NCI-H146 (cell line): ENCODE results near the gene ARID3A.

Experiments
- DNase-seq: peaks from one replicate; lab custom pipeline; 2025; lab: John Stamatoyannopoulos, UW

ARID3A gene

DNA sequence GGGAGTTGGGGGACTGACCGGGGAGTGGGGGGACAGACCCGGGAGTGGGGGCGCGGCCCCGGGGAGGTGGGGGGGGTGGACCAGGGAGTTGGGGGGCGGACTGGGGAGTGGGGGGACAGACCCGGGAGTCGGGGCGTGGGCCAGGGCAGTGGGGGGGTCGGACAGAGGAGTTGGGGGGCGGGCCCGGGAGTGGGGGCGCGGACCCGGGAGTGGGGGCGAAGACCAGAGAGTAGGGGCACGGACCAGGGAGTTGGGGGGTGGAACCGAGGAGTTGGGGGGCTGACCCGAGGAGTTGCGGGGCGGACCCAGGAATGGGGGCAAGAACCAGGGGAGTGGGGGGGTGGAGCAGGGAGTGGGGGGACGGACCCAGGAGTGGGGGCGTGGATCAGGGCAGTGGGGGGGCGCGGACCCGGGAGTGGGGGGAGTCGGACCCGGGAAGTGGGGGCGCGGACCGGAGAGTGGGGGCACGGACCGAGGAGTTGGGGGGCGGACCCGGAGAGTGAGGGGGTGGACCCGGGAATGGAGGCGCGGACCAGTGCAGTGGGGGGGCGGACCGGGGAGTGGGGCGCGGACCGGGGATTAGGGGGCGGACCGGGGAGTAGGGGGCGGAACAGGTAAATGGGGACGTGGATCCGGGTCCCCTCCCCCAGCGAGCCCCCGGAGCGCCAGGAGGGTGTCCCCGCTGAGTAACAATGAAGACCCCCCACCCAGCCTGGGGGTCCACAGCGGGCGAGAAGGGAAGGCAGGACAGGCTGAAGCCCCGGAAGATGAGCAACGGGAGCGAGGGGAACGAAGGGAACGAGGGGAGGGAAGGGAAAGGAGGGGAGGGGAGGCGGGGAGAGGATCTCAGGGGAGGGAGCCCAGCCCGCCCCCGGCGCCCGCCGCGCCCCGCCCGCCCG, 13.4 kb upstream of the ARID3A start:
- no peak for DNase-seq

DNA sequence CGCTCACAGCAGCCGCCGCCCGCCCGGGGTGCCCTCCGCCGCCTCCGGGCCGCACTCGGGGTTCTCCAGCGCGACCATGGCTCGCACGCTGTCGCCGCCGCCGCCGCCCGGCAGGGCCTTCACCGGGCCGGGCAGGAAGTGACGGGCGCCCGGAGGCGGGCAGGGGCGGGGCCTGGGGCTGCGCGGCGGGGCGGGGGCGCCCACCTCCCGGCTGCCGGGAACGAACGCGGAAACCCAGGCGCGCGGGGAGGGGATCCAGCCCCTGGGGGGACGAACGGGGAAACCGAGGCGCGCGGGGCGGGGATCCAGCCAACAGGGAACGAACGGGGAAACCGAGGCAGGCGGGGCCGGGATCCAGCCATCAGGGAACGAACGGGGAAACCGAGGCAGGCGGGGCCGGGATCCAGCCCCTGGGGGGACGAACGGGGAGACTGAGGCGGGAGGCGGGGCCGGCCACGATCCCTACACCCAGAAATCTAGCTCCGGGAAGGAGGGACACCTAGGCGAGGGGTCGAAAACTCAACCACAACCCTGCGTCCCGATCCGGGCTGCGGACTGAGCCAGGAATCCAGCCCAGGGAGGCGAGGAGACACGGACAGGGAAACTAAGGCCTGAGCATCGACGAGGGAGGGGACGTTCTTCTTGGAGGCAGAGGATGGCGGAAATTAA, 12.6 kb upstream of the ARID3A start, which contains the start of gene R3HDM4:
Gene R3HDM4 (minus strand): TSS at position 140 of the 669 bp plus-strand sequence. CDS start 62 bp downstream, at position 78.
- DNase-seq = peak; percentile 47

DNA sequence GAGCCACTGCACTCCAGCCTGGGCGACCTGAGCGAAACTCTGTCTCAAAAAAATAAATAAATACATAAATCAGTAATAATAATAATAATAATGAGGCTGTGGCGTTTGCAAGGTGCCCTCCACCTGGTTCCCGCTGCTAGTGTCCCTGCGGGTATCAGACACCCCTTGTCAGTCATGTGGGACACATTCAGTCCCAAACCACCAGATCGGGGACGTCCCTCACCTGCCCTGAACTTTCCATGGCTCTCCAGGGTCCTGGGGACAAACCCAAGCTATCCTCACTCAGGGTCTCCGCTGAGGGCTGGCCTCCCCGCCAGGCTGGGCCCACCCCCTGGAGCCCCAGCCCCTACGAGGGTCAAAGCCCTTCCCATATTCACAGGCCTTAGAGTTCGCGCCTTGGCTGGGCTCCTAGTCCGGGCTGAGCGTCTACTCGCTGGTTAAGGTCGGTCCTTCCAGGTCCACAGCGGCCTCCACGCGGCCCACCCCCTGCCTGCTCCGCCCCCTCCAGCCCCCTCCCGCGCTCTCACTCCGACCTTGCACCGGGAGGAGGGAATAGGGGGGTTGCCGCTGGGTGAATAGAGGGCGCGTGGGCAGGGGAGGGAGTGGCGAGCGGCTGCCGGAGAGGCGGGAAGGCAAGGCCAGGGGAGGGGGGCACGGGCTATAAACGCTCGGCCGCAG, 9.1 kb upstream of the ARID3A start:
- peak; percentile 52 for DNase-seq

DNA sequence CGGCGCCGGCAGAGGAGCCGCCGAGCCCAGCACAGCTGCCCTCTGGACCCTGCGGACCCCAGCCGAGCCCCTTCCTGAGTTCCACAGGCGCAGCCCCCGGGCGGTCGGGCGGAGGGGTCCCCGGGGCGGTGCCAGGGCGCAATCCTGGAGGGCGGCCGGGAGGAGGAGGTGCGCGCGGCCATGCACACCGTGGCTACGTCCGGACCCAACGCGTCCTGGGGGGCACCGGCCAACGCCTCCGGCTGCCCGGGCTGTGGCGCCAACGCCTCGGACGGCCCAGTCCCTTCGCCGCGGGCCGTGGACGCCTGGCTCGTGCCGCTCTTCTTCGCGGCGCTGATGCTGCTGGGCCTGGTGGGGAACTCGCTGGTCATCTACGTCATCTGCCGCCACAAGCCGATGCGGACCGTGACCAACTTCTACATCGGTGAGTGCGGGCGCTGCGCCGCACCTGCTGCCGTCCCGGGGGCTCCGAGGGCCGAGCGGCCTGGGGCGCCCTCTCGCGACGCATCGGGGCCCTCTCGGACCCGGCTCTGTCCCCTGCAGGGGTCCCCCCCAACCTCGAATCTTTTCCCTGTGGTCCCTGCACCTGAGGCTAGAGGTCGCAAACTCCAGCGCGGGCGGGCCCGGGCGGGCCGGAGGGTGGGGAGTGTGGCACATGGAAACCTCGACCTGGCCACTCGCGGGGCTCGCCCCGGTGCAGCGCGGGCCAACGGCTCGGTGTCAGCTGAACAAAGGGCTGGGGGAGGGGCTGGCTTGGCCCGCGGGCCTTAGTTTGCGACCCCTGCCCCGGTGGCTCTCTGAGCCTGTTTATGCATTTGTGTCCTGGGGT, 8.3 kb upstream of the ARID3A start, which contains the start of gene KISS1R:
Gene KISS1R (plus strand): TSS at position 11 of the 829 bp plus-strand sequence. CDS start 170 bp downstream, at position 181.
- peak; percentile 59 for DNase-seq

DNA sequence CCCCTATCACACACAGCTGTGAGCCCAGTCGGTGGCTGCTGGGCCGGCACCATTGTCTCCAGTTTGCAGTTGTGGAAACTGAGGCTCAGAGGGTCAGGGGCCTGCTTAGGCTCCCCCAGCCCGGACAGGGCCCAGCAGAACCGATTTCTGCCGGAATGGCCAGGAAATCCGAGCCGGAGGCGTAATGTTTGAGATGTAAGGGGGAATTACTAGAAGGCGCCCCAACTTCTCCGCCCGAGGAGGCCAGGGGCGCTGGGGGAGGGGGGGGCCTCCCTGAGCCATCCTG, 7.7 kb upstream of the ARID3A start:
- DNase-seq = no peak

DNA sequence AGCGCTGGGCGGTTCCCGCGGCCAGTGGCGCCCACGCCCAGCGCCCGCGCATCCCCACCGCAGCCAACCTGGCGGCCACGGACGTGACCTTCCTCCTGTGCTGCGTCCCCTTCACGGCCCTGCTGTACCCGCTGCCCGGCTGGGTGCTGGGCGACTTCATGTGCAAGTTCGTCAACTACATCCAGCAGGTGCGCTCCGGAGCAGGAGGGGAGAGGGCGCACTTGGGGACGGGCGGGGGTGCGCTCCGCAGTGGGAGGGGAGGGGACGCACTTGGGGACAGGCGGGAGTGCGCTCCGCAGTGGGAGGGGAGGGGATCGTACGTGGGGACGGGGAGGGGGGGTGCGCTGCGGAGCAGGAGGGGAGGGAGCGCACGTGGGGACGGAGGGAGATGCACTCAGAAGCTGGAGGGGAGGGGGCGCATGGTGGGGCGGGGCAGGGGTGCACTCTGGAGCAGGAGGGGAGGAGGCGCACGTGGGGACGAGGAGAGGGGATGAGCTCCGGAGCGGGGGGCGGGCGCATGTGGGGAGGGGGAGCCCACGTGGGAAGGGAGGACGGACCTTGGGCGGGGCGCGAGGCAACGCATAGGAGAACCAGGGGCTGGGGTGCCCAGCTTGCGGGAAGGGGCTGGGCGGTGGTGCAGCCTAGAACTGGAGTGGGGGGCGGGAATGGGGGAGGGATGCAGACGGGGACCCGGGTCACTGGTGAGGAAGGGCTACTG, 7.2 kb upstream of the ARID3A start:
- DNase-seq = peak; percentile 76

DNA sequence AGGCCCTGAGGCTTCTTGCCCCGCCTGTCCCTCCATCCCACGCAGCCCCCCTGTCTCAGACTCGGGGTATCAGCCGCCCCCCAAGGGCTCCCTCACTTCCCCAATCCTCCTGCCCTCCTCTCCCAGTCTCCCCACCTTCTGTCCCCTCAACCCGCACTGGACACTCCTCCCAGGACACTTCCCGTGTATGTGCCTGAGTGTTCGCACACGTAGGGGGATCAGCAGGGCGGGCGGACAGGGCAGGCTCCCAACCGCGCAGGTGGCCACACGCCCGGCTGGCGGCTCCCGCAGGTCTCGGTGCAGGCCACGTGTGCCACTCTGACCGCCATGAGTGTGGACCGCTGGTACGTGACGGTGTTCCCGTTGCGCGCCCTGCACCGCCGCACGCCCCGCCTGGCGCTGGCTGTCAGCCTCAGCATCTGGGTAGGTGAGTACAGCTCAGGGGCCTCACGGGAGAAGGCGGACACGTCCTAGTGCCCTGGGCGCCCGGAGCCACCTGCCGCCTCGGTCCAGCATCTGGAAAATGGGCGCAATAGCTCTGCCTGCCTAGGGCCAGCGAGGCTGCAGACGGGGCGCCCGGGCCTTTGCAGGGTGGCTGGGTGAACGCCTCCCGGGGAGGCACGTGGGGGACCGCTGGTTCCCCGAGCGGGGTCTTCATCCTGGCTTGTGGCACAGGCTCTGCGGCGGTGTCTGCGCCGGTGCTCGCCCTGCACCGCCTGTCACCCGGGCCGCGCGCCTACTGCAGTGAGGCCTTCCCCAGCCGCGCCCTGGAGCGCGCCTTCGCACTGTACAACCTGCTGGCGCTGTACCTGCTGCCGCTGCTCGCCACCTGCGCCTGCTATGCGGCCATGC, 6.4 kb upstream of the ARID3A start:
- DNase-seq = peak; percentile 86

DNA sequence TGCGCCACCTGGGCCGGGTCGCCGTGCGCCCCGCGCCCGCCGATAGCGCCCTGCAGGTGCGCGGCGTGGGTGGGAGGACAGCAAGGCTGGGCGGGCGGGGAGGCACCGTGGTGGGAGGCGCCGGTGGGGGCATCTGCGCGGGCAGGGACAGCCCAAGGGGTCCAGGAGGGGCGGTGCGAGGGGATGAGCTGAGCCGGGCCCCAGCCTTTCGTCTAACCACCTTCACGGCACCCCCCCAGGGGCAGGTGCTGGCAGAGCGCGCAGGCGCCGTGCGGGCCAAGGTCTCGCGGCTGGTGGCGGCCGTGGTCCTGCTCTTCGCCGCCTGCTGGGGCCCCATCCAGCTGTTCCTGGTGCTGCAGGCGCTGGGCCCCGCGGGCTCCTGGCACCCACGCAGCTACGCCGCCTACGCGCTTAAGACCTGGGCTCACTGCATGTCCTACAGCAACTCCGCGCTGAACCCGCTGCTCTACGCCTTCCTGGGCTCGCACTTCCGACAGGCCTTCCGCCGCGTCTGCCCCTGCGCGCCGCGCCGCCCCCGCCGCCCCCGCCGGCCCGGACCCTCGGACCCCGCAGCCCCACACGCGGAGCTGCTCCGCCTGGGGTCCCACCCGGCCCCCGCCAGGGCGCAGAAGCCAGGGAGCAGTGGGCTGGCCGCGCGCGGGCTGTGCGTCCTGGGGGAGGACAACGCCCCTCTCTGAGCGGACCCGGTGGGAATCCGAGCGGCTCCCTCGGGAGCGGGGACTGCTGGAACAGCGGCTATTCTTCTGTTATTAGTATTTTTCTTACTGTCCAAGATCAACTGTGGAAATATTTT, 5.6 kb upstream of the ARID3A start:
- DNase-seq = peak; percentile 86

DNA sequence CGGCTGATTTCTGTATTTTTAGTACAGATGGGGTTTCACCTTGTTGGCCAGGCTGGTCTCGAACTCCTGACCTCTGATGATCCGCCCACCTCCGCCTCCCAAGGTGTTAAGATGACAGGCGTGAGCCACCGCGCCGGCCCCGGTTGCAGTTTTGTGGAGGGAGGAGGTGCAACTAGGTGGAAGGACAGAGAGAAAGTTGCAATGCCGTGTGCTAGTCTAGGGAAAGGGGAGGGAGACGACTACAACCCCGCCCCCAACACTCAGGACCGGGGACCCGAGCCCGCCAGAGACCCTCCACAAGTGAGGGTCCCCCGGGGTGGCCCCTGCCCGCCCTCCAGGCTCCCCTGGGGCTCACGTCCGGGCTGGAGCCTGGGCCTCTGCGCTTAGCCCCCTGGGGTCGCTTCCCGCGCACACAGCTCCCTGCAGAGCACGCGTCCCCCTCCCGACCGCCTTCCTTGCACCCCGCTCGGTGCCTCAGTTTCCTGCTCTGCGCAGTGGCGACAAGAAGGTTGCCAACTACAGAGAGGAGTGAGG, 1.2 kb upstream of the ARID3A start:
- no peak for DNase-seq

DNA sequence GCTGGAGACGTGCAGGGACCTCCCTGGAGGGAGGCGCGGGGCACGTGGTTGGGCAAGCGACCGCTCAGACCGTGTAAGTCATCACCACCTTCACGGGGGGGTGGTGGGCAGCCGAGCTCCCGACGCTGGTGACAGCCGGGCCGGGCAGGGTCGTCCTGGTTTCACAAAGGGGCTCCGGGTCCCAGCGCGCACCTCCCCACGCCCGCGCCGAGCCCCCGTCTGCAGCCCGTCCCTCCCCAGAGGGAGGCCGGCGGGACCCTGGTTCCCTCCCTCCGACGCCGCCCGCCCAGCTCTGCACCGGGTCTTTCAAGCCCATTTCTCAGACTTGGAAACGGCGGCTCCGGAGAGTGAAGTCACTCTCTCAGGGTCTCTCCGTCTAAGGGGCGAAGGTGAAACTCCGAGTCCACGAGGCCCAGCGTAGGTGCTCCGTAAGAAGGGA, 729 bp upstream of the ARID3A start:
- peak; percentile 68 for DNase-seq

DNA sequence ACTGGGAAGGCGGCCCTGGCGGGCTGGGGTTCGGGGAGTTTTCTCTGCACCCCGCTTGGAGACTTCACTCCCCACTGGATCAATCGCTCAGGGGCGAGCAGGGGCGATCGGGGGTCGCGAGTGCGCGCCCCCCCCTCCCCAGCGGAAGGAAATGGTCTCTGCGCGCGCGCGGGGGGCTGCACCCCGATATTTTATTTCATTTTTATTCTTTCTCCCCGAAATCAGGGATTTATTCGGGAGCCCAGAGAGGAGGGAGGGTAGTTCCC, 421 bp downstream of the ARID3A start:
- no peak for DNase-seq

DNA sequence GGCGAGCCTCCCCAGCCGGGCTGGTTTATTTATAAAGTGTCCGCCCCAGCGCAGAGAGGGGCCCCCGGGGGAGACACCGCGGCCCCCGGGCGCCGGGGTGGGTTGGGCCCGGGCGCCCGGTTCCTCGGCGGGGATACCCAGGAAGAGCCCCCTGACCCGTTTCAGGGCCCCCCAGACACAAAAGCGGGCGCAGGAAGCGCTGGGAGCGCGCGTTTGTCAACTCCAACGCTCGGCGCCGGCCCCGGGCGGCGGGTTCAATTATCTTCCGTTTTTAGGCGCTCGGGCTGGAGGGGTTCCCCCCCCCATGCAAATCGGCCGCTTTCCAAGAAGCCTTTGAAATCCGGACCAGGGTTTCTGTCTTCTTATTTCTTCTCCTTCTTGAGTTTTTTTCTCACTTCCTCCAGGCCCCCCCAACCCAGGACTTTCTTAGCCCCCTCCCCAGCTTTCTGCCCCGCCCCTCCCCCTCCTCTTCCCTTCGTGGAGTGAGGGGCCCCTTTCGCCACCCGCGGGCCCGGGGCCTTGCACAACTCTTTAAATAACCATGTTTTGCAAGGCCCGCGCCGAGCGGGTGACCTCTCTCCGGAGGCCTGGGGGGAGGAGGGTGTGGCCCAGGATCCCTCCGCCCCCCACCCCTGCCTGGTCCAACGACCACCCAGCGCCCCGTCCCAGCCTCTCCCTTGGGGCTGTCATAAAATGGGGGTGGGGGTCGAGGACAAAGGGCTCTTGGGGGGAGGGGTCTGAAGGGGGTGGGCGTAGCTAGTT, 935 bp downstream of the ARID3A start:
- no peak for DNase-seq

DNA sequence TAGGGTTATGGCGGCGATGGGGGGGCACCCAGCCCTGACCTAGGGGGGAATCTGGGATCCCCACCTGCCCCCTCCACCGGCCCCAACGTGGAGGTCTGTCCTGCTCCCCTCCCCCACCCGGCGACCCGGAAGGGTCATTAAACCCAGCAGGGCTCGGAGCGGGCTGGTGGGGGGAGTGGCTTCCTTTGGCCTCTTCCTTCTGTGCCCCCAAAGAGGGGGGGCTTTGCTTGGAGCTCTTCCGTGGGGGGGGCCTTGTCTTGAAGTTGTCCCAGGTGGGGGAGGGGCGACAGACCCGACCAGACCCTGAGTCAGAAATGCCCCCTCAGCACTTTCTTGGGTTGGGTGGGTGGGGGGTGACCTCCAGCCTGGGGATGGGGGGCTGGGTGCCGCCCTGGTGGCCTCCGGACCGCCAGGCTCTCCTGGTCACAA, 1.5 kb downstream of the ARID3A start:
- no peak for DNase-seq

DNA sequence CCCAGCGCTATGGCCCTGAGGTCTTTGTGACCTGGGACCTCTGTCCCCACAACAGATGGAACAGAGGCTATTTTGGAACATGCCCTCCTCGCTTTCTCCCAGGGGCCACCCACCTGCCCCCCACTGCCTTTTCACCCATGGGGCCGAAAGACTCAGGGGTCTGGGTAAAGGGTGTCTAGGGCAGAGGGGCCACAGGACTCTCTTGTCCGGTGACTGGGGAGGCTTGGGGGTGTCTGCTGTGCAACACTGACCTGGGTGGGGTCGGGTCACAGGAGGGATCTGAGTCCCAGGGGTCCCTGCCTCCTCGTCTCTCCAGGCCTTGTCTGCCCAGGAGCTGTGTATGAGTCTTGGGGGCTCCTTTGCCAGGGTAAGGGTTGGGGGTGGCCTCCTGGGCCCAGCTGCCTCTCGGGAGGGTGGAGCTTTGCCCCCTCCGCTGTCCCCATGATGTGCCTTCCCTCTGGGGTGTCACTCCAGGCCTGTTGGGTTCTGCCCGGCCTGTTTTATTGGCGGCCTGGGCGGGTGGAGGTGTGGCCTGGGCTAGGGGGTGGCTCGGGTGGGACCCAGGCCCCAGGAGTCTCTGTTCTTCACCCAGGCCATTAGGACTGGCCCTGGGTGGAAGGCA, 2.1 kb downstream of the ARID3A start:
- DNase-seq = no peak

DNA sequence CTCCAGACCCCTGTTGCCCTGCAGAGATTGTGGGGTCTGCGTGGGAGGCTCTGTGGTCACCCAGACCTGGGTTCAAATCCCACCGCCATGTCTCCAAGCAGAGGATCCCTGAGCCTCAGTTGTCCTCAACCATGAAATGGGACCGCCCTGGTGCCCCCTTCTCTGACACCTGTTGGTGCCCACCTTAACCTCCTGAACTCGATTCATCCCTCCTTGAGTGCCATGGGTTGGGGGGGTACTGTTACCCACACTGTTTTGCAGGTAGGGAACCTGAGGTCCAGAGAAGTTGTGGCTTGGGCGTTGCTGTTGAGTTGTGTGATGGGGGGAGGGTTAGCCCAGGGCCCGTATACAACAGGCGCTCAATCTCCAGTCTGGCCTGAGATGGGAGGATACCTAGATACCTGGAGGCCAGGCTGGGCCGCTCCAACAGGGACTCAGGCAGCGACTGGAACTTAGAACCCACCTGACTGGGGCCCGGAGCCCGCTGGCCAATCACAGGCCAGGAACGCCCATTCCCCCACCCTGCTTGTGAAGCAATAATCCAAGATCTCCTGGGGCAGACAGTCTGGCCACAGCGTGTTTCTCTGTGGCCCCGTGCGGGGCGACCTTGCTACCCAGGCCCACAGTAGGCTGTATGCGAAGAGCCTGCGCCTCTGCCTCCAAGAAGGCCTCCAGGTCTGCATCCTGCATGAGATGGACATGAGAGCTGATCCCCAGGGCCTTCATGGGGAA, 2.8 kb downstream of the ARID3A start:
- DNase-seq = no peak

DNA sequence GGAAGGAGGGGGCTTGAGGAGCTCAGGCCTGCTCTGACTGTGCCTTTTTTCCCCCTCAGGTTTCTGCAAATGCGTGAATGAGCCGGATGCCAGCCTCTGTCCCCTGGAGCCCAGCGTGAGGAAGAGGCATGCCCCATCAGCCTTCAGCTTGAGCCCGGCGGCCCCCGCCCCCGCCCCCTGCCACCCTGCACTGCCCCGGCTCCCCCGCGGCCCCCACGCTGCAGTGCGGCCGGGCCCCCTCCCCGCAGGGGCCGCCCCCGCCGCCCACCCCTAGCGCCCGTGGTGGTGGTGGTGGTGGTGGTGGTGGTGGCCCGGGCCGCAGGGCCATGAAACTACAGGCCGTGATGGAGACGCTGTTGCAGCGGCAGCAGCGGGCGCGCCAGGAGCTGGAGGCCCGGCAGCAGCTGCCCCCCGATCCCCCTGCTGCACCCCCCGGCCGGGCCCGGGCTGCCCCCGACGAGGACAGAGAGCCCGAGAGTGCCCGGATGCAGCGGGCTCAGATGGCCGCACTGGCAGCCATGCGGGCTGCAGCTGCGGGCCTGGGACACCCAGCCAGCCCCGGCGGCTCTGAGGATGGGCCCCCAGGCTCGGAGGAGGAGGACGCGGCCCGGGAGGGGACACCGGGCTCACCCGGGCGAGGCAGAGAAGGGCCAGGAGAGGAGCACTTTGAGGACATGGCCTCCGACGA, 3.5 kb downstream of the ARID3A start:
- no peak for DNase-seq

DNA sequence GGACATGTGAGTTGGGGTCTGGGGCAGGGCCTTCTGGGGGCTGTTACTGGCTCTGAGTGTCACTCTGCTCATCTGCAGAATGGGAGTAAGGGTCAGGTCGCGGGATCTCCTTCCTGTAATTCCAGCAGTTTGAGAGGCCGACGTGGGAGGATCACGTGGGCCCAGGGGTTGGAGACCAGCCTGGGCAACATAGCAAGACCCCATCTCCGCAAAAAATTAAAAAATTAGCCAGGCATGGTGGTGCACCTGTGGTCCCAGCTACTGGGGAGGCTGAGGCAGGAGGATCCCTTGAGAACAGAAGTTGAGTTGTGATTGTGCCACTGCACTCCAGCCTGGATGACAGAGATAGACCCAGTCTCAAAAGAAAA, 4.0 kb downstream of the ARID3A start:
- no peak for DNase-seq
